Left ventricle myocardium inferior (tissue), 1 donor: ENCODE results near the gene APOBEC3B. TPM values are rescaled to one million over a fixed set of nuclear protein-coding genes. Genes with fewer than 3 reads are reported as not detected.
"Not testable (repeated sequence)": the region's sequence is repeated elsewhere in the genome, so short reads cannot be mapped to it uniquely, and the experiment has no call there.

Experiments used
- DNase-seq: peaks from one replicate; pipeline ENCODE4 v3.0.0-alpha.2; 2020
- H3K27ac ChIP-seq: fragments of 200-600 bp; replicated peaks from 2 replicates; pipeline ENCODE4 v1.8.0; 2021
- H3K27me3 ChIP-seq: fragments of 200-600 bp; 2 replicates; pipeline ENCODE4 v1.8.0; 2021; ENCODE audit warnings: low read depth
- H3K36me3 ChIP-seq: fragments of 200-600 bp; 2 replicates; pipeline ENCODE4 v1.8.0; 2021
- H3K4me1 ChIP-seq: fragments of 200-600 bp; 2 replicates; pipeline ENCODE4 v1.8.0; 2021
- H3K4me3 ChIP-seq: fragments of 200-600 bp; 2 replicates; pipeline ENCODE4 v1.8.0; 2021; ENCODE audit warnings: mild to moderate bottlenecking, moderate library complexity
- H3K9me3 ChIP-seq: fragments of 200-600 bp; replicated peaks from 2 replicates; pipeline ENCODE4 v1.8.0; 2021
- CTCF ChIP-seq: fragments of 200-600 bp; IDR thresholded peaks from 2 replicates; pipeline ENCODE4 v1.8.0; 2021; ENCODE audit warnings: antibody characterized with exemption, mild to moderate bottlenecking, borderline replicate concordance
- intact Hi-C: fragments of 100-400 bp; cut with micrococcal nuclease; formaldehyde crosslinking; loops from one replicate; pipeline ENCODE4 v1.11.0; 2022
- total RNA-seq: library from RNA; stranded (reverse); fragmentation: NEBNext Ultra II Directional; extraction: Animal tissue kit (Norgen Biotek cat#: 25700); gene quantifications from one replicate; pipeline ENCODE4 v1.2.1, GENCODE V29; 2021
- donor health status: DM: no; HTN: yes; CAD: no; lungs with severe emphysema.

Gene APOBEC3B
- total RNA-seq, 1 donor from 2014 or later = 0.52 TPM

- H3K9me3 ChIP-seq = no peaks in the 10 kb centered on the region
- peak overlapping the region; percentile 12 for H3K27ac ChIP-seq
- no peaks in the 10 kb centered on the region for H3K36me3 ChIP-seq
- TF ChIP-seq CTCF = no peak
- intact Hi-C loops = no loop called here
- H3K4me1 ChIP-seq = peaks cover 8% of the 10 kb centered on the region
- peak overlapping the region; percentile 60 for H3K4me3 ChIP-seq
- DNase-seq = no peak
- H3K27me3 ChIP-seq = no peaks in the 10 kb centered on the region
Observed at GRCh38 chr22:38981005-38981991, 849 bp upstream of the APOBEC3B start.

- intact Hi-C loops = no loop called here
- no peak overlapping the region for H3K27ac ChIP-seq
- TF ChIP-seq CTCF = no peak
Observed at GRCh38 chr22:38984224-38984623, 2.1 kb downstream of the APOBEC3B start.

GRCh38 chr22:38984784-38985757 is 2.9 kb downstream of the APOBEC3B start:
- H3K27ac ChIP-seq, H3K4me1 ChIP-seq, H3K4me3 ChIP-seq, H3K36me3 ChIP-seq, H3K27me3 ChIP-seq, DNase-seq, intact Hi-C loops, H3K9me3 ChIP-seq: not testable (repeated sequence)

More at GRCh38 chr22:38984224-38984623, 2.1 kb downstream of the APOBEC3B start:
- no peak for DNase-seq
- H3K4me1 ChIP-seq = peaks cover 8% of the 10 kb centered on the region
- H3K4me3 ChIP-seq = no peak overlapping the region
- H3K36me3 ChIP-seq = no peaks in the 10 kb centered on the region
- no peaks in the 10 kb centered on the region for H3K27me3 ChIP-seq
- no peaks in the 10 kb centered on the region for H3K9me3 ChIP-seq

GRCh38 chr22:38986629-38987028 is 4.5 kb downstream of the APOBEC3B start:
- DNase-seq = no peak
- Histone ChIP-seq H3K27ac (no peak overlapping the region), H3K27me3 (no peaks in the 10 kb centered on the region), H3K4me1 (peaks cover 5% of the 10 kb centered on the region), H3K36me3 (no peaks in the 10 kb centered on the region), H3K9me3 (no peaks in the 10 kb centered on the region), H3K4me3 (no peak overlapping the region)
- TF ChIP-seq CTCF = no peak
- intact Hi-C loops = no loop called here

- H3K36me3 ChIP-seq = no peaks in the 10 kb centered on the region
- intact Hi-C loops = no loop called here
- H3K27ac ChIP-seq = no peak overlapping the region
- peaks cover 3% of the 10 kb centered on the region for H3K4me1 ChIP-seq
- H3K9me3 ChIP-seq = no peaks in the 10 kb centered on the region
- no peak overlapping the region for H3K4me3 ChIP-seq
- H3K27me3 ChIP-seq = no peaks in the 10 kb centered on the region
- no peak for TF ChIP-seq CTCF
- DNase-seq = no peak
Observed at GRCh38 chr22:38987171-38987895, 5.2 kb downstream of the APOBEC3B start.
